ENCODE measurements around the gene ELOVL1. TPM values are rescaled to one million over a fixed set of nuclear protein-coding genes. Genes with fewer than 3 reads are reported as not detected.

Gene ELOVL1
- total and polyA plus RNA-seq, 2 of the 13 experiments (the other 11 are each of a cell fraction or from before 2014, with no cell fraction given): 55.2 to 77.4 TPM

DNA sequence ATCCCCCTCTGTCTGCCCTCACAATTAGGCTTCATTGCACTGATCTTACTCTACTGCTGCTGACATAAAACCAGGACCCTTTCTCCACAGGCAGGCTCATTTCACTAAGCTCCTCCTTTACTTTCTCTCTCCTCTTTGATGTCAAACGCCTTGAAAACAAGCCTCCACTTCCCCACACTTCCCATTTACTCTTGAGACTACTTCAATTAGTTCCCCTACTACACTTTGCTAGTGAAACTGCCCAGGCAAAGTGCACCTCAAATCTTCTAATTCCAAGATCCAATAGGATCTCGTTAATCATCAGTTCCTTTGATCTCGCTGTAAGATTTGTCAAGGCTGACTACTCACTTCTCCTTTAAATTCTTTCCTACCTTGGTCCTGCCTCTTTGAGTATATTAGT is 14.9 kb downstream of the ELOVL1 start:
- POLR2A ChIA-PET: interaction anchor here (1.3 kb wide), 1 partner anchor 38 kb away, joined by 4 read pairs; no protein-coding TSS in a partner anchor
- no peaks in the 10 kb centered on the region for H3K9me3 ChIP-seq (ENCODE audit: low read length)
- H2AFZ ChIP-seq (ENCODE audit: low read length): no peak overlapping the region
- in situ Hi-C loops (cut with HindIII; ENCODE audit: extremely low pct_ligation_motif_present, low pct_unique_long_range_greater_than_20kb) (no loop called here), intact Hi-C loops (cut with micrococcal nuclease; ENCODE audit: unreplicated experiment) (no loop called here)
- 70% methylated on average over 3 of the region's 3 CpGs for WGBS (ENCODE audit: low lambda C conversion rate)
- ATAC-seq: no peak
- no peak overlapping the region for H3K4me2 ChIP-seq (ENCODE audit: low read depth, low read length)
- H4K20me1 ChIP-seq (ENCODE audit: insufficient read depth, low read length): no peaks in the 10 kb centered on the region
- no peak overlapping the region for H3K27ac ChIP-seq (ENCODE audit: extremely low read length, insufficient read depth, low read length)
- TF ChIP-seq, protein P1, sequence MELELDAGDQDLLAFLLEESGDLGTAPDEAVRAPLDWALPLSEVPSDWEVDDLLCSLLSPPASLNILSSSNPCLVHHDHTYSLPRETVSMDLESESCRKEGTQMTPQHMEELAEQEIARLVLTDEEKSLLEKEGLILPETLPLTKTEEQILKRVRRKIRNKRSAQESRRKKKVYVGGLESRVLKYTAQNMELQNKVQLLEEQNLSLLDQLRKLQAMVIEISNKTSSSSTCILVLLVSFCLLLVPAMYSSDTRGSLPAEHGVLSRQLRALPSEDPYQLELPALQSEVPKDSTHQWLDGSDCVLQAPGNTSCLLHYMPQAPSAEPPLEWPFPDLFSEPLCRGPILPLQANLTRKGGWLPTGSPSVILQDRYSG (CRISPR knock-in tag; IDR thresholded peaks at IDR 0.05): no peak
- no peak for TF ChIP-seq YY1 (IDR thresholded peaks at IDR 0.05; ENCODE audit: insufficient read depth, insufficient replicate concordance, low read depth, low read length)
- no peak for TF ChIP-seq AKAP8 (CRISPR knock-in tag; IDR thresholded peaks at IDR 0.05)
- TF ChIP-seq KAT2B (IDR thresholded peaks at IDR 0.05; ENCODE audit: borderline replicate concordance, low read depth, low read length): no peak
- TF ChIP-seq ZNF737 (CRISPR knock-in tag; IDR thresholded peaks at IDR 0.05; ENCODE audit: borderline replicate concordance): no peak
- no peak for TF ChIP-seq ADNP (CRISPR knock-in tag; IDR thresholded peaks at IDR 0.05)
- TF ChIP-seq, protein P2, sequence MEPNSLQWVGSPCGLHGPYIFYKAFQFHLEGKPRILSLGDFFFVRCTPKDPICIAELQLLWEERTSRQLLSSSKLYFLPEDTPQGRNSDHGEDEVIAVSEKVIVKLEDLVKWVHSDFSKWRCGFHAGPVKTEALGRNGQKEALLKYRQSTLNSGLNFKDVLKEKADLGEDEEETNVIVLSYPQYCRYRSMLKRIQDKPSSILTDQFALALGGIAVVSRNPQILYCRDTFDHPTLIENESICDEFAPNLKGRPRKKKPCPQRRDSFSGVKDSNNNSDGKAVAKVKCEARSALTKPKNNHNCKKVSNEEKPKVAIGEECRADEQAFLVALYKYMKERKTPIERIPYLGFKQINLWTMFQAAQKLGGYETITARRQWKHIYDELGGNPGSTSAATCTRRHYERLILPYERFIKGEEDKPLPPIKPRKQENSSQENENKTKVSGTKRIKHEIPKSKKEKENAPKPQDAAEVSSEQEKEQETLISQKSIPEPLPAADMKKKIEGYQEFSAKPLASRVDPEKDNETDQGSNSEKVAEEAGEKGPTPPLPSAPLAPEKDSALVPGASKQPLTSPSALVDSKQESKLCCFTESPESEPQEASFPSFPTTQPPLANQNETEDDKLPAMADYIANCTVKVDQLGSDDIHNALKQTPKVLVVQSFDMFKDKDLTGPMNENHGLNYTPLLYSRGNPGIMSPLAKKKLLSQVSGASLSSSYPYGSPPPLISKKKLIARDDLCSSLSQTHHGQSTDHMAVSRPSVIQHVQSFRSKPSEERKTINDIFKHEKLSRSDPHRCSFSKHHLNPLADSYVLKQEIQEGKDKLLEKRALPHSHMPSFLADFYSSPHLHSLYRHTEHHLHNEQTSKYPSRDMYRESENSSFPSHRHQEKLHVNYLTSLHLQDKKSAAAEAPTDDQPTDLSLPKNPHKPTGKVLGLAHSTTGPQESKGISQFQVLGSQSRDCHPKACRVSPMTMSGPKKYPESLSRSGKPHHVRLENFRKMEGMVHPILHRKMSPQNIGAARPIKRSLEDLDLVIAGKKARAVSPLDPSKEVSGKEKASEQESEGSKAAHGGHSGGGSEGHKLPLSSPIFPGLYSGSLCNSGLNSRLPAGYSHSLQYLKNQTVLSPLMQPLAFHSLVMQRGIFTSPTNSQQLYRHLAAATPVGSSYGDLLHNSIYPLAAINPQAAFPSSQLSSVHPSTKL (CRISPR knock-in tag; IDR thresholded peaks at IDR 0.05): no peak
- no peak for TF ChIP-seq SP1 (IDR thresholded peaks at IDR 0.05)
- no peak for TF ChIP-seq SP1 (CRISPR knock-in tag; IDR thresholded peaks at IDR 0.05)
- TF ChIP-seq, protein P3, sequence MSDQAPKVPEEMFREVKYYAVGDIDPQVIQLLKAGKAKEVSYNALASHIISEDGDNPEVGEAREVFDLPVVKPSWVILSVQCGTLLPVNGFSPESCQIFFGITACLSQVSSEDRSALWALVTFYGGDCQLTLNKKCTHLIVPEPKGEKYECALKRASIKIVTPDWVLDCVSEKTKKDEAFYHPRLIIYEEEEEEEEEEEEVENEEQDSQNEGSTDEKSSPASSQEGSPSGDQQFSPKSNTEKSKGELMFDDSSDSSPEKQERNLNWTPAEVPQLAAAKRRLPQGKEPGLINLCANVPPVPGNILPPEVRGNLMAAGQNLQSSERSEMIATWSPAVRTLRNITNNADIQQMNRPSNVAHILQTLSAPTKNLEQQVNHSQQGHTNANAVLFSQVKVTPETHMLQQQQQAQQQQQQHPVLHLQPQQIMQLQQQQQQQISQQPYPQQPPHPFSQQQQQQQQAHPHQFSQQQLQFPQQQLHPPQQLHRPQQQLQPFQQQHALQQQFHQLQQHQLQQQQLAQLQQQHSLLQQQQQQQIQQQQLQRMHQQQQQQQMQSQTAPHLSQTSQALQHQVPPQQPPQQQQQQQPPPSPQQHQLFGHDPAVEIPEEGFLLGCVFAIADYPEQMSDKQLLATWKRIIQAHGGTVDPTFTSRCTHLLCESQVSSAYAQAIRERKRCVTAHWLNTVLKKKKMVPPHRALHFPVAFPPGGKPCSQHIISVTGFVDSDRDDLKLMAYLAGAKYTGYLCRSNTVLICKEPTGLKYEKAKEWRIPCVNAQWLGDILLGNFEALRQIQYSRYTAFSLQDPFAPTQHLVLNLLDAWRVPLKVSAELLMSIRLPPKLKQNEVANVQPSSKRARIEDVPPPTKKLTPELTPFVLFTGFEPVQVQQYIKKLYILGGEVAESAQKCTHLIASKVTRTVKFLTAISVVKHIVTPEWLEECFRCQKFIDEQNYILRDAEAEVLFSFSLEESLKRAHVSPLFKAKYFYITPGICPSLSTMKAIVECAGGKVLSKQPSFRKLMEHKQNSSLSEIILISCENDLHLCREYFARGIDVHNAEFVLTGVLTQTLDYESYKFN (CRISPR knock-in tag; conservative IDR thresholded peaks at IDR 0.05): no peak
- TF ChIP-seq FOXA3 (CRISPR knock-in tag; IDR thresholded peaks at IDR 0.05): no peak
- no peak for TF ChIP-seq CHCHD3 (CRISPR knock-in tag; IDR thresholded peaks at IDR 0.05)
- no peak for TF ChIP-seq ZNF432 (CRISPR knock-in tag; IDR thresholded peaks at IDR 0.05; ENCODE audit: borderline replicate concordance)
- no peak for TF ChIP-seq ZFP41 (CRISPR knock-in tag; IDR thresholded peaks at IDR 0.05; ENCODE audit: borderline replicate concordance)
- TF ChIP-seq RBM39 (IDR thresholded peaks at IDR 0.05; ENCODE audit: low read depth, low read length, poor library complexity, severe bottlenecking): no peak
- no peak for TF ChIP-seq GATAD1 (CRISPR knock-in tag; IDR thresholded peaks at IDR 0.05)
- H3K9ac ChIP-seq (ENCODE audit: insufficient read depth, low read depth, low read length): no peak overlapping the region
- no peak overlapping the region for H3K4me3 ChIP-seq (replicated peaks in 1 of 3; ENCODE audit: insufficient read depth in 1 of 3, low read depth in 2 of 3, low read length in 3 of 3)
- no peak for DNase-seq (ENCODE audit: low spot score)
- peaks cover 56% of the 10 kb centered on the region for H3K4me1 ChIP-seq (ENCODE audit: insufficient read depth, low read length)
- CTCF ChIA-PET (ENCODE audit: low intra/inter-chr PET ratio, low total read pairs): no interaction called here
- no peaks in the 10 kb centered on the region for H3K36me3 ChIP-seq (replicated peaks in 1 of 2; ENCODE audit: control insufficient read depth in 1 of 2, insufficient read depth in 2 of 2, low read length in 2 of 2)
- BruUV-seq (replicated peaks): no TSS peak
- FAIRE-seq: no peak
- H3K79me2 ChIP-seq (ENCODE audit: insufficient read depth, low read length): no peaks in the 10 kb centered on the region
- H3K27me3 ChIP-seq (ENCODE audit: control insufficient read depth in 1 of 2, insufficient read depth in 2 of 2, low read length in 2 of 2): no peaks in the 10 kb centered on the region; a peak in 1 of 5 replicates
